Measurements from ENCODE around the gene UGT2B7. TPM values are rescaled to one million over a fixed set of nuclear protein-coding genes. Genes with fewer than 3 reads are reported as not detected.

Gene UGT2B7
- total and polyA plus RNA-seq, 2 experiments from 2014 or later = not detected

DNA sequence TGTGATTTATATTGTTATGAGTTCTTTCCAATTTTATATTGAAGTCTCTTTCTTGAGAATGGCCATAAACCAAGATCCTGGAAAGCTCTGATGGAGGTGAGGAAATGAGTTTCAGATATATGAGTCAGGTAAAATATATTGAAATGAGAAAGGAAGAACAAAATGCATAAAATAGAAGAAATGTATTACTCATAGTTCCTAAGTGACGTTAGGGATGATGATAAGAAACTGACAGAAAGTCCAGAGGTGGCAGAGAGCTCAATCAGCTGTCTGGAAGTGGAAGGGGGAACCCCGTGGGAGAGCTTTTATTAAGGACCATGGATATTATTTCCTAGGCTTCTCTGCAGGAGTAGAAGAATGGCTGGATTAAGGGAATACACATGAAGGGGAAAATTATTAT lies 24.6 kb downstream of the UGT2B7 start:
- Histone ChIP-seq H3K4me3 (no peak overlapping the region), H3K4me1 (ENCODE audit: insufficient read depth) (no peaks in the 10 kb centered on the region), H3K27ac (ENCODE audit: low read depth) (no peak overlapping the region), H3F3A (replicated peaks; ENCODE audit: low read depth) (no peaks in the 10 kb centered on the region), H3K79me2 (replicated peaks; ENCODE audit: insufficient read depth) (no peaks in the 10 kb centered on the region), H3K9me2 (ENCODE audit: insufficient read depth) (no peaks in the 10 kb centered on the region), H3K4me2 (no peak overlapping the region), H3K36me3 (ENCODE audit: insufficient read depth) (no peaks in the 10 kb centered on the region), H3K27me3 (ENCODE audit: insufficient read depth) (no peaks in the 10 kb centered on the region), H4K20me1 (replicated peaks; ENCODE audit: insufficient read depth) (no peaks in the 10 kb centered on the region), H2AFZ (no peak overlapping the region)
- DNase-seq (ENCODE audit: low spot score) (no peak), ATAC-seq (no peak)
- Mint-ChIP-seq H3K9me3 (no peaks in the 10 kb centered on the region; the same call in 2 of the 3 replicates), H3K4me3 (no peak overlapping the region), H3K4me1 (no peaks in the 10 kb centered on the region), H3K36me3 (ENCODE audit: low read depth) (no peaks in the 10 kb centered on the region), H3K27me3 (ENCODE audit: insufficient read depth, low read depth, poor library complexity) (no peaks in the 10 kb centered on the region), H3K27ac (no peak overlapping the region)
- TF ChIP-seq, protein P1, sequence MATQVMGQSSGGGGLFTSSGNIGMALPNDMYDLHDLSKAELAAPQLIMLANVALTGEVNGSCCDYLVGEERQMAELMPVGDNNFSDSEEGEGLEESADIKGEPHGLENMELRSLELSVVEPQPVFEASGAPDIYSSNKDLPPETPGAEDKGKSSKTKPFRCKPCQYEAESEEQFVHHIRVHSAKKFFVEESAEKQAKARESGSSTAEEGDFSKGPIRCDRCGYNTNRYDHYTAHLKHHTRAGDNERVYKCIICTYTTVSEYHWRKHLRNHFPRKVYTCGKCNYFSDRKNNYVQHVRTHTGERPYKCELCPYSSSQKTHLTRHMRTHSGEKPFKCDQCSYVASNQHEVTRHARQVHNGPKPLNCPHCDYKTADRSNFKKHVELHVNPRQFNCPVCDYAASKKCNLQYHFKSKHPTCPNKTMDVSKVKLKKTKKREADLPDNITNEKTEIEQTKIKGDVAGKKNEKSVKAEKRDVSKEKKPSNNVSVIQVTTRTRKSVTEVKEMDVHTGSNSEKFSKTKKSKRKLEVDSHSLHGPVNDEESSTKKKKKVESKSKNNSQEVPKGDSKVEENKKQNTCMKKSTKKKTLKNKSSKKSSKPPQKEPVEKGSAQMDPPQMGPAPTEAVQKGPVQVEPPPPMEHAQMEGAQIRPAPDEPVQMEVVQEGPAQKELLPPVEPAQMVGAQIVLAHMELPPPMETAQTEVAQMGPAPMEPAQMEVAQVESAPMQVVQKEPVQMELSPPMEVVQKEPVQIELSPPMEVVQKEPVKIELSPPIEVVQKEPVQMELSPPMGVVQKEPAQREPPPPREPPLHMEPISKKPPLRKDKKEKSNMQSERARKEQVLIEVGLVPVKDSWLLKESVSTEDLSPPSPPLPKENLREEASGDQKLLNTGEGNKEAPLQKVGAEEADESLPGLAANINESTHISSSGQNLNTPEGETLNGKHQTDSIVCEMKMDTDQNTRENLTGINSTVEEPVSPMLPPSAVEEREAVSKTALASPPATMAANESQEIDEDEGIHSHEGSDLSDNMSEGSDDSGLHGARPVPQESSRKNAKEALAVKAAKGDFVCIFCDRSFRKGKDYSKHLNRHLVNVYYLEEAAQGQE (IDR thresholded peaks at IDR 0.05; ENCODE audit: unreplicated experiment) = no peak
- no peak for TF ChIP-seq CREB1 (CRISPR knock-in tag; IDR thresholded peaks at IDR 0.05; ENCODE audit: low read depth)
- TF ChIP-seq ZNF114 (CRISPR knock-in tag; IDR thresholded peaks at IDR 0.05) = no peak
- TF ChIP-seq NANOG (IDR thresholded peaks at IDR 0.05; ENCODE audit: borderline replicate concordance) = no peak

DNA sequence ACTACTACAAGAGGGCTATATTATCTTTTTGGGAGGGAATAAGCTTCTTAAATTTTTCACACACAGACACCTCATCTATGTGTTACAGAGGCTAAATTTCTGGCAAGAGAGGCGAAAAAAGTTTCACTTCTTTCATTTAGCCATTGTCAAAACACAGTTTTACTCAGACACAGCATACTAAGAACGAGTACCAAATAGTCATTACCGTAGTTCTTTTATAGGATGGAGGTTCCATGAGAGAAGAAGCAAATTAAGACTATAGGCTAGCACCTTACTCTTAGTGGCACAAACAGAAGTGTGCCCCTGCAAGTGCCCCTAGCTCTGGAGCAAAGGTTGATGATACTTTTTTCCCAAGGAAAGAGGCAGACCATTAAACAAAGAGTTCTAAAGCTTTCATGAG lies 26.2 kb downstream of the UGT2B7 start:
- no peak overlapping the region for H2AFZ ChIP-seq
- no peaks in the 10 kb centered on the region for H3K36me3 Mint-ChIP-seq (ENCODE audit: low read depth)
- ATAC-seq (no peak), DNase-seq (ENCODE audit: low spot score) (no peak)
- H3K79me2 ChIP-seq (replicated peaks; ENCODE audit: insufficient read depth) = no peaks in the 10 kb centered on the region
- H3K4me1 ChIP-seq (ENCODE audit: insufficient read depth) = no peaks in the 10 kb centered on the region
- H3F3A ChIP-seq (replicated peaks; ENCODE audit: low read depth) = no peaks in the 10 kb centered on the region
- H3K9me2 ChIP-seq (ENCODE audit: insufficient read depth) = no peaks in the 10 kb centered on the region
- H3K4me1 Mint-ChIP-seq = no peaks in the 10 kb centered on the region
- no peaks in the 10 kb centered on the region; the same call in 2 of the 3 replicates for H3K9me3 Mint-ChIP-seq
- H4K20me1 ChIP-seq (replicated peaks; ENCODE audit: insufficient read depth) = no peaks in the 10 kb centered on the region
- no peak overlapping the region for H3K27ac Mint-ChIP-seq
- H3K4me3 Mint-ChIP-seq = no peak overlapping the region
- no peak overlapping the region for H3K27ac ChIP-seq (ENCODE audit: low read depth)
- H3K27me3 Mint-ChIP-seq (ENCODE audit: insufficient read depth, low read depth, poor library complexity) = no peaks in the 10 kb centered on the region
- H3K4me2 ChIP-seq = no peak overlapping the region
- H3K36me3 ChIP-seq (ENCODE audit: insufficient read depth) = no peaks in the 10 kb centered on the region
- no peak overlapping the region for H3K4me3 ChIP-seq
- H3K27me3 ChIP-seq (ENCODE audit: insufficient read depth) = no peaks in the 10 kb centered on the region
- no peak for TF ChIP-seq ZNF331 (CRISPR knock-in tag; IDR thresholded peaks at IDR 0.05; ENCODE audit: low read depth)
- TF ChIP-seq JUNB (IDR thresholded peaks at IDR 0.05; ENCODE audit: unreplicated experiment) = no peak
- TF ChIP-seq, protein P2, sequence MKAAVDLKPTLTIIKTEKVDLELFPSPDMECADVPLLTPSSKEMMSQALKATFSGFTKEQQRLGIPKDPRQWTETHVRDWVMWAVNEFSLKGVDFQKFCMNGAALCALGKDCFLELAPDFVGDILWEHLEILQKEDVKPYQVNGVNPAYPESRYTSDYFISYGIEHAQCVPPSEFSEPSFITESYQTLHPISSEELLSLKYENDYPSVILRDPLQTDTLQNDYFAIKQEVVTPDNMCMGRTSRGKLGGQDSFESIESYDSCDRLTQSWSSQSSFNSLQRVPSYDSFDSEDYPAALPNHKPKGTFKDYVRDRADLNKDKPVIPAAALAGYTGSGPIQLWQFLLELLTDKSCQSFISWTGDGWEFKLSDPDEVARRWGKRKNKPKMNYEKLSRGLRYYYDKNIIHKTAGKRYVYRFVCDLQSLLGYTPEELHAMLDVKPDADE (IDR thresholded peaks at IDR 0.05) = no peak
- TF ChIP-seq EZH2phosphoT487 (IDR thresholded peaks at IDR 0.05; ENCODE audit: unreplicated experiment) = no peak
- TF ChIP-seq STAT1 (IDR thresholded peaks at IDR 0.05; ENCODE audit: unreplicated experiment) = no peak
- TF ChIP-seq ZNF114 (CRISPR knock-in tag; IDR thresholded peaks at IDR 0.05) = no peak
- TF ChIP-seq, protein P3, sequence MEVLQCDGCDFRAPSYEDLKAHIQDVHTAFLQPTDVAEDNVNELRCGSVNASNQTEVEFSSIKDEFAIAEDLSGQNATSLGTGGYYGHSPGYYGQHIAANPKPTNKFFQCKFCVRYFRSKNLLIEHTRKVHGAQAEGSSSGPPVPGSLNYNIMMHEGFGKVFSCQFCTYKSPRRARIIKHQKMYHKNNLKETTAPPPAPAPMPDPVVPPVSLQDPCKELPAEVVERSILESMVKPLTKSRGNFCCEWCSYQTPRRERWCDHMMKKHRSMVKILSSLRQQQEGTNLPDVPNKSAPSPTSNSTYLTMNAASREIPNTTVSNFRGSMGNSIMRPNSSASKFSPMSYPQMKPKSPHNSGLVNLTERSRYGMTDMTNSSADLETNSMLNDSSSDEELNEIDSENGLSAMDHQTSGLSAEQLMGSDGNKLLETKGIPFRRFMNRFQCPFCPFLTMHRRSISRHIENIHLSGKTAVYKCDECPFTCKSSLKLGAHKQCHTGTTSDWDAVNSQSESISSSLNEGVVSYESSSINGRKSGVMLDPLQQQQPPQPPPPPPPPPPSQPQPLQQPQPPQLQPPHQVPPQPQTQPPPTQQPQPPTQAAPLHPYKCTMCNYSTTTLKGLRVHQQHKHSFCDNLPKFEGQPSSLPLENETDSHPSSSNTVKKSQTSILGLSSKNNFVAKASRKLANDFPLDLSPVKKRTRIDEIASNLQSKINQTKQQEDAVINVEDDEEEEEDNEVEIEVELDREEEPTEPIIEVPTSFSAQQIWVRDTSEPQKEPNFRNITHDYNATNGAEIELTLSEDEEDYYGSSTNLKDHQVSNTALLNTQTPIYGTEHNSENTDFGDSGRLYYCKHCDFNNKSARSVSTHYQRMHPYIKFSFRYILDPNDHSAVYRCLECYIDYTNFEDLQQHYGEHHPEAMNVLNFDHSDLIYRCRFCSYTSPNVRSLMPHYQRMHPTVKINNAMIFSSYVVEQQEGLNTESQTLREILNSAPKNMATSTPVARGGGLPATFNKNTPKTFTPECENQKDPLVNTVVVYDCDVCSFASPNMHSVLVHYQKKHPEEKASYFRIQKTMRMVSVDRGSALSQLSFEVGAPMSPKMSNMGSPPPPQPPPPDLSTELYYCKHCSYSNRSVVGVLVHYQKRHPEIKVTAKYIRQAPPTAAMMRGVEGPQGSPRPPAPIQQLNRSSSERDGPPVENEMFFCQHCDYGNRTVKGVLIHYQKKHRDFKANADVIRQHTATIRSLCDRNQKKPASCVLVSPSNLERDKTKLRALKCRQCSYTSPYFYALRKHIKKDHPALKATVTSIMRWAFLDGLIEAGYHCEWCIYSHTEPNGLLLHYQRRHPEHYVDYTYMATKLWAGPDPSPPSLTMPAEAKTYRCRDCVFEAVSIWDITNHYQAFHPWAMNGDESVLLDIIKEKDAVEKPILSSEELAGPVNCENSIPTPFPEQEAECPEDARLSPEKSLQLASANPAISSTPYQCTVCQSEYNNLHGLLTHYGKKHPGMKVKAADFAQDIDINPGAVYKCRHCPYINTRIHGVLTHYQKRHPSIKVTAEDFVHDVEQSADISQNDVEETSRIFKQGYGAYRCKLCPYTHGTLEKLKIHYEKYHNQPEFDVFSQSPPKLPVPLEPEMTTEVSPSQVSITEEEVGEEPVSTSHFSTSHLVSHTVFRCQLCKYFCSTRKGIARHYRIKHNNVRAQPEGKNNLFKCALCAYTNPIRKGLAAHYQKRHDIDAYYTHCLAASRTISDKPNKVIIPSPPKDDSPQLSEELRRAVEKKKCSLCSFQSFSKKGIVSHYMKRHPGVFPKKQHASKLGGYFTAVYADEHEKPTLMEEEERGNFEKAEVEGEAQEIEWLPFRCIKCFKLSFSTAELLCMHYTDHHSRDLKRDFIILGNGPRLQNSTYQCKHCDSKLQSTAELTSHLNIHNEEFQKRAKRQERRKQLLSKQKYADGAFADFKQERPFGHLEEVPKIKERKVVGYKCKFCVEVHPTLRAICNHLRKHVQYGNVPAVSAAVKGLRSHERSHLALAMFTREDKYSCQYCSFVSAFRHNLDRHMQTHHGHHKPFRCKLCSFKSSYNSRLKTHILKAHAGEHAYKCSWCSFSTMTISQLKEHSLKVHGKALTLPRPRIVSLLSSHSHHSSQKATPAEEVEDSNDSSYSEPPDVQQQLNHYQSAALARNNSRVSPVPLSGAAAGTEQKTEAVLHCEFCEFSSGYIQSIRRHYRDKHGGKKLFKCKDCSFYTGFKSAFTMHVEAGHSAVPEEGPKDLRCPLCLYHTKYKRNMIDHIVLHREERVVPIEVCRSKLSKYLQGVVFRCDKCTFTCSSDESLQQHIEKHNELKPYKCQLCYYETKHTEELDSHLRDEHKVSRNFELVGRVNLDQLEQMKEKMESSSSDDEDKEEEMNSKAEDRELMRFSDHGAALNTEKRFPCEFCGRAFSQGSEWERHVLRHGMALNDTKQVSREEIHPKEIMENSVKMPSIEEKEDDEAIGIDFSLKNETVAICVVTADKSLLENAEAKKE (CRISPR knock-in tag; IDR thresholded peaks at IDR 0.05) = no peak
- no peak for TF ChIP-seq NANOG (IDR thresholded peaks at IDR 0.05; ENCODE audit: borderline replicate concordance)
- TF ChIP-seq CREB1 (CRISPR knock-in tag; IDR thresholded peaks at IDR 0.05; ENCODE audit: low read depth) = no peak

Data from GM23338 (cell line).